ENCODE results near the gene SERTAD3.
"Not testable (repeated sequence)": the region's sequence is repeated elsewhere in the genome, so short reads cannot be mapped to it uniquely, and the experiment has no call there.

Gene SERTAD3

GRCh38 chr19:40457048-40457447 lies 12.9 kb upstream of the SERTAD3 start:
- TF ChIP-seq, protein P1, sequence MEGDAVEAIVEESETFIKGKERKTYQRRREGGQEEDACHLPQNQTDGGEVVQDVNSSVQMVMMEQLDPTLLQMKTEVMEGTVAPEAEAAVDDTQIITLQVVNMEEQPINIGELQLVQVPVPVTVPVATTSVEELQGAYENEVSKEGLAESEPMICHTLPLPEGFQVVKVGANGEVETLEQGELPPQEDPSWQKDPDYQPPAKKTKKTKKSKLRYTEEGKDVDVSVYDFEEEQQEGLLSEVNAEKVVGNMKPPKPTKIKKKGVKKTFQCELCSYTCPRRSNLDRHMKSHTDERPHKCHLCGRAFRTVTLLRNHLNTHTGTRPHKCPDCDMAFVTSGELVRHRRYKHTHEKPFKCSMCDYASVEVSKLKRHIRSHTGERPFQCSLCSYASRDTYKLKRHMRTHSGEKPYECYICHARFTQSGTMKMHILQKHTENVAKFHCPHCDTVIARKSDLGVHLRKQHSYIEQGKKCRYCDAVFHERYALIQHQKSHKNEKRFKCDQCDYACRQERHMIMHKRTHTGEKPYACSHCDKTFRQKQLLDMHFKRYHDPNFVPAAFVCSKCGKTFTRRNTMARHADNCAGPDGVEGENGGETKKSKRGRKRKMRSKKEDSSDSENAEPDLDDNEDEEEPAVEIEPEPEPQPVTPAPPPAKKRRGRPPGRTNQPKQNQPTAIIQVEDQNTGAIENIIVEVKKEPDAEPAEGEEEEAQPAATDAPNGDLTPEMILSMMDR (IDR thresholded peaks at IDR 0.05; ENCODE audit: low read depth, low read length, missing control alignments), result no peak
- no peak overlapping the region for H3K4me3 ChIP-seq (ENCODE audit: low read depth, low read length)
- DNase-seq (ENCODE audit: low read depth), result no peak

GRCh38 chr19:40453943-40454342 lies 9.8 kb upstream of the SERTAD3 start:
- not testable (repeated sequence) for H3K4me3 ChIP-seq (ENCODE audit: low read depth, low read length); DNase-seq (ENCODE audit: low read depth)

DNA sequence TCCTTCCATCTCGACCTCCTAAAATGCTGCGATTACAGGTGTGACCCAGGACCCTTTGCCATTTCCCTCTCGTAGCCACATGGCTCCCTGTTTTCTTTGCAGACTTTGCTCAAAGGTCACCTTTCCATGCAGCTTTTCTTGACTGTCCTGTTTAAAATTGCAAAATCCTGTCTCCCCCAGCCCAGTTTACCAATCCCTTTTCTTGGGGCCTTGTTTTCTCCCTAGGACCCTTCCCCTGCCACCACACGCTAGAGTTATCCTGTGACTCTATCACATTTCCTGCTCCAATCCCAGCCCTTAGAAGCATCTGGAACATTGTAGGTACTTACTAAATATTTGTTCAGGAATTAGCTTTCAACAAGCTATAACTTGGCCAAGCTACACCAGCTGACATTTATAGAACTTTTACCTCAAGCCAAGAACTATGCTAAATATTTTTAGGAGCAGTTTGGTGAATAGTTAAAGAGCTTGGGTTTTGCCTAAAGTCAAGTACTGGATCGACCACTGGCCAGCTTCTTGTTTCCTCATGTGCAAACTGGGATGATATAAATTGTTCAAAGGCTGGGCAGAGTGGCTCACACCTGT lies 9.1 kb upstream of the SERTAD3 start:
- H3K4me3 ChIP-seq (ENCODE audit: low read depth, low read length), result no peak overlapping the region
- TF ChIP-seq, protein P1 (IDR thresholded peaks at IDR 0.05; ENCODE audit: low read depth, low read length, missing control alignments), result no peak
- no peak for DNase-seq (ENCODE audit: low read depth)

- no peak for DNase-seq (ENCODE audit: low read depth)
- no peak overlapping the region for H3K4me3 ChIP-seq (ENCODE audit: low read depth, low read length)
- TF ChIP-seq, protein P1 (IDR thresholded peaks at IDR 0.05; ENCODE audit: low read depth, low read length, missing control alignments), result no peak
These were observed 7.9 kb upstream of the SERTAD3 start for GRCh38 chr19:40452016-40452415.

- no peak overlapping the region for H3K4me3 ChIP-seq (ENCODE audit: low read depth, low read length)
- TF ChIP-seq, protein P1 (IDR thresholded peaks at IDR 0.05; ENCODE audit: low read depth, low read length, missing control alignments), result no peak
- no peak for DNase-seq (ENCODE audit: low read depth)
These were observed 6.5 kb upstream of the SERTAD3 start for GRCh38 chr19:40450664-40451063.

DNA sequence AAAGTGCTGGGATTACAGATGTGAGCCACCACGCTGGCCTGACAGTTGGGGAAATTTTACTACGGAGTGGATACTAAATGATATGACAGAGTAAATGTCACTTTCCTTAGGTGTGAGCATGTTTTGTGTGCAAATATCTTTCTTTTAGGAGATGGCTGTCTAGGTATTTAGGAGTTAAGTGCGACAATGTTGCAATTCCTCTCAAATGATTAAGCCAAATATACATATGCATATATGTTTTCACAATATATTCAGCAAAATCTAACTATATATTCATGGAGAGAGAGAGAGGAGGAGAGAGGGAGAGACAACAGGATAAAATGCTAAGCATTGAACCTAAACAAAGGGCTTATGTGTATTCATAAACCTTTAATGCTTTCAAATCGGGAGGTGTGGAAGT lies 5.4 kb upstream of the SERTAD3 start:
- DNase-seq (ENCODE audit: low read depth), result no peak
- H3K4me3 ChIP-seq (ENCODE audit: low read depth, low read length), result no peak overlapping the region
- TF ChIP-seq, protein P1 (IDR thresholded peaks at IDR 0.05; ENCODE audit: low read depth, low read length, missing control alignments), result no peak

DNA sequence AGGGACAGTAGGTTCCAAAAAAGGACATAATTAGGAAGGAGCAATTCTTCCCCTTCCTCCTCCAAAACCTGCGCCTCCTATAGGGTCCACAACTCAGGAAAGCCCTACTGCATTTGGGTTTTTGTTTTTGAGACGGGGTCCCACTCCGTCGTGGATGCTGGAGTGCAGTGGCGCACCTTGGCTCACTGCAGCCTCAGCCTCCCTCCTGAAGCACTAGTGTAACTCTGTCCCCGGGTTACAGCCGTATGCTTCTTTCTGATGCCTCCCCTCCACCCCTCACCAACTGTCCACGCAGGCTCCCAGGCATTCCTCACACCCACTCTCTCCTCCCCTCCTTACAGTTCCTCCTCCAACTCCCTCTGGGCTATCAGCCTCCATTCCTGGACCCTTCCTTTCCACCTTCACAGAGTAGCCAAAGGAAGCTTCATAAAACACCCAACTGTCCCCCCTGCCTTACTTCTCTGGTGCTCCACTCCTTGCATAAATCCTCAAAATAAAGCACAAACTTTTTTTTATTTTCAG lies 2.2 kb upstream of the SERTAD3 start:
- no peak overlapping the region for H3K4me3 ChIP-seq (ENCODE audit: low read depth, low read length)
- no peak for DNase-seq (ENCODE audit: low read depth)
- TF ChIP-seq, protein P1 (IDR thresholded peaks at IDR 0.05; ENCODE audit: low read depth, low read length, missing control alignments), result no peak
